ENCODE data around the gene ENTHD1. TPM values are rescaled to one million over a fixed set of nuclear protein-coding genes. Genes with fewer than 3 reads are reported as not detected.

ENTHD1 gene
- total and polyA plus RNA-seq, 9 of the 15 experiments (the other 6 are each of a cell fraction or from before 2014, with no cell fraction given) = 0.13 to 0.98 (median 0.35) TPM

GRCh38 chr22:39917776-39918495 is 24.4 kb upstream of the ENTHD1 start (continued):
- no peak for TF ChIP-seq IRF9 (tag; IDR thresholded peaks at IDR 0.05)

- Histone ChIP-seq H3K79me2 (ENCODE audit: control insufficient read depth, insufficient read depth, low read length) (peaks cover 38% of the 10 kb centered on the region; the same call in 2 of the 3 replicates), H3K27me3 (ENCODE audit: control insufficient read depth in 2 of 2, insufficient read depth in 2 of 2, low read length in 2 of 2) (no peaks in the 10 kb centered on the region), H3K4me1 (replicated peaks in 1 of 2; ENCODE audit: control insufficient read depth in 2 of 2, insufficient read depth in 2 of 2, low read length in 2 of 2) (peaks cover 27 to 64% of the 10 kb centered on the region in 2 experiments), H3K36me3 (ENCODE audit: control insufficient read depth, insufficient read depth, low read length) (no peaks in the 10 kb centered on the region), H3K4me3 (no peak overlapping the region), H3K9ac (ENCODE audit: insufficient read depth in 1 of 2, low read depth in 2 of 2, low read length in 2 of 2) (no peak overlapping the region), H3K27ac (ENCODE audit: extremely low read depth, low read depth, low read length) (peak overlapping the region; percentile 51; the same call in 2 of the 3 replicates), H4K20me1 (replicated peaks; ENCODE audit: control insufficient read depth, insufficient read depth, low read length) (no peaks in the 10 kb centered on the region), H3K4me2 (ENCODE audit: insufficient read depth, low read length) (no peak overlapping the region), H3K9me1 (ENCODE audit: control insufficient read depth, insufficient read depth, low read length) (no peaks in the 10 kb centered on the region), H3K9me3 (replicated peaks; ENCODE audit: control insufficient read depth, insufficient read depth, low read depth, low read length) (no peaks in the 10 kb centered on the region), H2AFZ (ENCODE audit: low read depth, low read length) (peak overlapping the region; percentile 84)
- TF ChIP-seq NCOA6 (IDR thresholded peaks at IDR 0.05) (no peak), ZNF561 (CRISPR knock-in tag; conservative IDR thresholded peaks at IDR 0.05) (no peak), POLR2G (IDR thresholded peaks at IDR 0.05; ENCODE audit: low read depth, low read length) (no peak), SP1 (CRISPR knock-in tag; IDR thresholded peaks at IDR 0.05) (no peak), RBM15 (IDR thresholded peaks at IDR 0.05; ENCODE audit: insufficient read depth, low read length) (no peak), KLF1 (tag; IDR thresholded peaks at IDR 0.05) (no peak), XRCC4 (IDR thresholded peaks at IDR 0.05; ENCODE audit: extremely low read depth, insufficient read depth, insufficient read length) (no peak), POLR3A (IDR thresholded peaks at IDR 0.05; ENCODE audit: borderline replicate concordance, extremely low read depth, insufficient read depth, insufficient read length) (no peak), NR1H2 (CRISPR knock-in tag; IDR thresholded peaks at IDR 0.05) (no peak), IRF2 (CRISPR knock-in tag; IDR thresholded peaks at IDR 0.05) (no peak), ZNF764 (CRISPR knock-in tag; IDR thresholded peaks at IDR 0.05; ENCODE audit: low read depth) (no peak), PTBP1 (IDR thresholded peaks at IDR 0.05; ENCODE audit: low read depth, low read length) (no peak), U2AF2 (optimal IDR thresholded peaks at IDR 0.05; ENCODE audit: low read depth, low read length) (no peak), ZNF124 (CRISPR knock-in tag; IDR thresholded peaks at IDR 0.05) (no peak), RCOR1 (IDR thresholded peaks at IDR 0.05; ENCODE audit: borderline replicate concordance in 1 of 2, low read depth in 2 of 2, low read length in 2 of 2) (no peak), KHSRP (IDR thresholded peaks at IDR 0.05) (no peak), RBM14 (IDR thresholded peaks at IDR 0.05; ENCODE audit: borderline replicate concordance, insufficient read depth, low read depth, low read length) (no peak)
- FAIRE-seq (no peak), ATAC-seq (no peak), DNase-seq (ENCODE audit: extremely low read depth in 1 of 4, low spot score in 3 of 4) (no peak)
- intact Hi-C loops (cut with micrococcal nuclease) = no loop called here
- in situ Hi-C loops (cut with MboI) = no loop called here
- POLR2A ChIA-PET = interaction anchor here (0.5 to 3.4 kb wide), 5 partner anchors 9 to 327 kb away, joined by 3 to 13 read pairs (median 3); no protein-coding TSS in a partner anchor
- WGBS (ENCODE audit: insufficient coverage, low coverage, missing lambda C conversion rate) = 33% methylated on average over 4 of the region's 5 CpGs
- no TSS peak for BruUV-seq (replicated peaks)
- CTCF ChIA-PET (ENCODE audit: low intra/inter-chr PET ratio) = no interaction called here
These were observed 23.7 kb upstream of the ENTHD1 start for GRCh38 chr22:39917197-39917643.

All from K562 (cell line).